Lower lobe of right lung (tissue), 2 donors: ENCODE data around the gene LYRM9. TPM values are rescaled to one million over a fixed set of nuclear protein-coding genes. Genes with fewer than 3 reads are reported as not detected.

Source experiments
- ATAC-seq, 2 donors: fragments of 200-7000 bp; cut with Tn5 transposase; one replicate each; pipeline ENCODE4 v1.9.1; 2020 to 2022; ENCODE audit warnings: mild to moderate bottlenecking in 2 of 2, moderate library complexity in 2 of 2
- DNase-seq: peaks from one replicate; pipeline ENCODE4 v3.0.0-alpha.2; 2020
- H3K27ac ChIP-seq: fragments of 200-600 bp; one replicate; pipeline ENCODE4 v1.8.0; 2022
- H3K27me3 ChIP-seq: fragments of 200-600 bp; one replicate; pipeline ENCODE4 v1.8.0; 2022; ENCODE audit warnings: low read depth
- H3K36me3 ChIP-seq: fragments of 200-600 bp; one replicate; pipeline ENCODE4 v1.8.0; 2022; ENCODE audit warnings: mild to moderate bottlenecking
- H3K4me1 ChIP-seq: fragments of 200-600 bp; one replicate; pipeline ENCODE4 v1.8.0; 2022
- H3K4me3 ChIP-seq: fragments of 200-600 bp; one replicate; pipeline ENCODE4 v1.8.0; 2022; ENCODE audit warnings: mild to moderate bottlenecking
- H3K9me3 ChIP-seq: fragments of 200-600 bp; one replicate; pipeline ENCODE4 v1.8.0; 2022
- CTCF ChIP-seq: fragments of 200-600 bp; IDR thresholded peaks from one replicate; pipeline ENCODE4 v1.8.0; 2022; ENCODE audit warnings: antibody characterized with exemption, mild to moderate bottlenecking
- intact Hi-C: fragments of 100-400 bp; cut with DNase I; formaldehyde crosslinking; loops from one replicate; pipeline ENCODE4 v1.11.0; 2022
- total RNA-seq: library from RNA; stranded (reverse); fragmentation: NEBNext Ultra II Directional; extraction: Animal tissue kit (Norgen Biotek cat#: 25700); gene quantifications from one replicate; pipeline ENCODE4 v1.2.1, GENCODE V29; 2021
- donor health status: DM: no; HTN: yes; CAD: no; lungs with severe emphysema.

The LYRM9 gene
- total RNA-seq, 1 donor from 2014 or later, result 8.2 TPM

GRCh38 chr17:27938241-27938640 is 45.1 kb upstream of the LYRM9 start:
- H3K27me3 ChIP-seq, result peaks cover 5% of the 10 kb centered on the region
- no peaks in the 10 kb centered on the region for H3K9me3 ChIP-seq
- DNase-seq (no peak), ATAC-seq (no peak)
- H3K36me3 ChIP-seq, result no peaks in the 10 kb centered on the region
- H3K4me1 ChIP-seq, result no peaks in the 10 kb centered on the region
- no peak overlapping the region for H3K27ac ChIP-seq
- no peak overlapping the region for H3K4me3 ChIP-seq
- no peak for TF ChIP-seq CTCF
- intact Hi-C loops, result no loop called here

- Histone ChIP-seq H3K27me3 (peaks cover 5% of the 10 kb centered on the region), H3K27ac (no peak overlapping the region), H3K36me3 (no peaks in the 10 kb centered on the region), H3K4me1 (no peaks in the 10 kb centered on the region), H3K4me3 (no peak overlapping the region), H3K9me3 (no peaks in the 10 kb centered on the region)
- DNase-seq (no peak), ATAC-seq (no peak)
- intact Hi-C loops, result no loop called here
- no peak for TF ChIP-seq CTCF
Observed at GRCh38 chr17:27937025-27937546, 43.9 kb upstream of the LYRM9 start.

- intact Hi-C loops, result no loop called here
- no peaks in the 10 kb centered on the region for H3K4me1 ChIP-seq
- DNase-seq (no peak), ATAC-seq (no peak)
- no peak for TF ChIP-seq CTCF
- H3K27me3 ChIP-seq, result no peaks in the 10 kb centered on the region
- H3K9me3 ChIP-seq, result no peaks in the 10 kb centered on the region
- no peaks in the 10 kb centered on the region for H3K36me3 ChIP-seq
- H3K27ac ChIP-seq, result no peak overlapping the region
- no peak overlapping the region for H3K4me3 ChIP-seq
Observed at GRCh38 chr17:27930000-27930399, 36.8 kb upstream of the LYRM9 start.

- ATAC-seq, result no peak
- DNase-seq, result no peak
- intact Hi-C loops, result no loop called here
- Histone ChIP-seq H3K9me3 (no peaks in the 10 kb centered on the region), H3K4me1 (no peaks in the 10 kb centered on the region), H3K27ac (no peak overlapping the region), H3K4me3 (no peak overlapping the region), H3K36me3 (no peaks in the 10 kb centered on the region), H3K27me3 (no peaks in the 10 kb centered on the region)
- TF ChIP-seq CTCF, result no peak
Observed at GRCh38 chr17:27928587-27928986, 35.4 kb upstream of the LYRM9 start.

GRCh38 chr17:27927781-27928180 is 34.6 kb upstream of the LYRM9 start:
- H3K36me3 ChIP-seq, result no peaks in the 10 kb centered on the region
- H3K4me1 ChIP-seq, result no peaks in the 10 kb centered on the region
- DNase-seq, result no peak
- no peak overlapping the region for H3K4me3 ChIP-seq
- no peak for TF ChIP-seq CTCF
- ATAC-seq, result no peak
- no peak overlapping the region for H3K27ac ChIP-seq
- H3K27me3 ChIP-seq, result no peaks in the 10 kb centered on the region
- intact Hi-C loops, result no loop called here
- no peaks in the 10 kb centered on the region for H3K9me3 ChIP-seq

GRCh38 chr17:27921599-27921998 is 28.4 kb upstream of the LYRM9 start:
- Histone ChIP-seq H3K27ac (no peak overlapping the region), H3K36me3 (no peaks in the 10 kb centered on the region), H3K4me3 (no peak overlapping the region), H3K4me1 (no peaks in the 10 kb centered on the region), H3K27me3 (no peaks in the 10 kb centered on the region), H3K9me3 (no peaks in the 10 kb centered on the region)
- DNase-seq, result no peak
- intact Hi-C loops, result no loop called here
- no peak for ATAC-seq
- no peak for TF ChIP-seq CTCF
